ENCODE measurements around the gene DAAM1. TPM values are rescaled to one million over a fixed set of nuclear protein-coding genes. Genes with fewer than 3 reads are reported as not detected.

Gene DAAM1
- total RNA-seq, 1 donor from 2014 or later = 39.5 TPM

GRCh38 chr14:59336706-59337105 lies 148.2 kb downstream of the DAAM1 start:
- H3K4me2 ChIP-seq = no peak overlapping the region
- H3K27me3 Mint-ChIP-seq (ENCODE audit: insufficient read depth, low read depth) = no peaks in the 10 kb centered on the region
- no peaks in the 10 kb centered on the region for H3K9me3 ChIP-seq (ENCODE audit: low read depth)
- H3K36me3 ChIP-seq = no peaks in the 10 kb centered on the region
- peak overlapping the region; percentile 80 for H3K27ac Mint-ChIP-seq
- no peak overlapping the region for H3K4me3 Mint-ChIP-seq
- TF ChIP-seq EZH2 (IDR thresholded peaks at IDR 0.05) (no peak), EZH2phosphoT487 (IDR thresholded peaks at IDR 0.05) (no peak), CTCF (IDR thresholded peaks at IDR 0.05) (no peak)
- H3K27ac ChIP-seq = no peak overlapping the region
- DNase-seq (ENCODE audit: low spot score) = no peak
- H3K36me3 Mint-ChIP-seq = peaks cover 34% of the 10 kb centered on the region
- H3K4me1 ChIP-seq = peaks cover 54% of the 10 kb centered on the region
- H4K20me1 ChIP-seq (ENCODE audit: low read depth) = no peaks in the 10 kb centered on the region
- H3K4me3 ChIP-seq = no peak overlapping the region
- peaks cover 6% of the 10 kb centered on the region for H3F3A ChIP-seq (ENCODE audit: low read depth)
- H3K9me3 Mint-ChIP-seq = no peaks in the 10 kb centered on the region
- H3K79me2 ChIP-seq (ENCODE audit: low read depth) = no peaks in the 10 kb centered on the region
- peaks cover 56% of the 10 kb centered on the region for H3K4me1 Mint-ChIP-seq
- H3K9ac ChIP-seq = no peak overlapping the region
- H2AFZ ChIP-seq (replicated peaks) = no peak overlapping the region
- no peaks in the 10 kb centered on the region for H3K27me3 ChIP-seq

GRCh38 chr14:59337141-59337611 lies 148.7 kb downstream of the DAAM1 start:
- H3K4me3 Mint-ChIP-seq = no peak overlapping the region
- no peak overlapping the region for H3K27ac ChIP-seq
- H3K4me3 ChIP-seq = no peak overlapping the region
- no peaks in the 10 kb centered on the region for H3K27me3 ChIP-seq
- H3K9me3 Mint-ChIP-seq = no peaks in the 10 kb centered on the region
- H3K9ac ChIP-seq = no peak overlapping the region
- H3K4me1 Mint-ChIP-seq = peaks cover 58% of the 10 kb centered on the region
- H4K20me1 ChIP-seq (ENCODE audit: low read depth) = no peaks in the 10 kb centered on the region
- peaks cover 30% of the 10 kb centered on the region for H3K36me3 Mint-ChIP-seq
- no peaks in the 10 kb centered on the region for H3K9me3 ChIP-seq (ENCODE audit: low read depth)
- TF ChIP-seq EZH2 (IDR thresholded peaks at IDR 0.05) (no peak), CTCF (IDR thresholded peaks at IDR 0.05) (no peak), EZH2phosphoT487 (IDR thresholded peaks at IDR 0.05) (no peak)
- no peaks in the 10 kb centered on the region for H3K27me3 Mint-ChIP-seq (ENCODE audit: insufficient read depth, low read depth)
- H3K4me2 ChIP-seq = no peak overlapping the region
- peak; percentile 15 for DNase-seq (ENCODE audit: low spot score)
- peak overlapping the region; percentile 80 for H3K27ac Mint-ChIP-seq
- H3K36me3 ChIP-seq = no peaks in the 10 kb centered on the region
- H3F3A ChIP-seq (ENCODE audit: low read depth) = peaks cover 4% of the 10 kb centered on the region
- peaks cover 51% of the 10 kb centered on the region for H3K4me1 ChIP-seq
- H3K79me2 ChIP-seq (ENCODE audit: low read depth) = no peaks in the 10 kb centered on the region
- H2AFZ ChIP-seq (replicated peaks) = no peak overlapping the region

- Mint-ChIP-seq H3K36me3 (peaks cover 24% of the 10 kb centered on the region), H3K4me1 (peaks cover 58% of the 10 kb centered on the region), H3K27ac (no peak overlapping the region)
These were observed 150.3 kb downstream of the DAAM1 start for GRCh38 chr14:59338761-59339160.

More at GRCh38 chr14:59338761-59339160, 150.3 kb downstream of the DAAM1 start:
- no peaks in the 10 kb centered on the region for H3K9me3 ChIP-seq (ENCODE audit: low read depth)
- no peak overlapping the region for H3K4me2 ChIP-seq
- H3K4me3 Mint-ChIP-seq = no peak overlapping the region
- H4K20me1 ChIP-seq (ENCODE audit: low read depth) = no peaks in the 10 kb centered on the region
- H3K9me3 Mint-ChIP-seq = no peaks in the 10 kb centered on the region
- no peak overlapping the region for H2AFZ ChIP-seq (replicated peaks)
- H3K9ac ChIP-seq = no peak overlapping the region
- H3K36me3 ChIP-seq = no peaks in the 10 kb centered on the region
- peaks cover 9% of the 10 kb centered on the region for H3F3A ChIP-seq (ENCODE audit: low read depth)
- no peaks in the 10 kb centered on the region for H3K27me3 Mint-ChIP-seq (ENCODE audit: insufficient read depth, low read depth)
- no peaks in the 10 kb centered on the region for H3K79me2 ChIP-seq (ENCODE audit: low read depth)
- H3K27ac ChIP-seq = no peak overlapping the region
- no peak for DNase-seq (ENCODE audit: low spot score)
- no peak for TF ChIP-seq EZH2phosphoT487 (IDR thresholded peaks at IDR 0.05)
- TF ChIP-seq EZH2 (IDR thresholded peaks at IDR 0.05) = no peak
- TF ChIP-seq CTCF (IDR thresholded peaks at IDR 0.05) = no peak
- no peak overlapping the region for H3K4me3 ChIP-seq
- peaks cover 59% of the 10 kb centered on the region for H3K4me1 ChIP-seq
- no peaks in the 10 kb centered on the region for H3K27me3 ChIP-seq
